A549 (cell line): Measurements from ENCODE around the gene RGSL1. TPM values are rescaled to one million over a fixed set of nuclear protein-coding genes. Genes with fewer than 3 reads are reported as not detected.

Experiments used
- ATAC-seq, 2 experiments: fragments of 200-7000 bp in 1 of 2; fragments of >200 bp in 1 of 2; cut with Nextera tagmentation in 1 of 2; cut with Tn5 transposase in 1 of 2; 3 replicates each; pipeline versions ENCODE4 v1.8.0 to v1.9.1; 2018 to 2020; ENCODE audit warnings: mild to moderate bottlenecking in 1 of 2, moderate library complexity in 1 of 2
- CTCF ChIA-PET: fragments of 300-600 bp; sonication (Branson Sonifier 250); formaldehyde crosslinking; extraction: SDS; loops from one replicate; lab custom pipeline; 2021; ENCODE audit warnings: antibody characterized with exemption, inconsistent platforms; lab: Yijun Ruan, JAX
- POLR2A ChIA-PET: fragments of 350-600 bp; formaldehyde crosslinking; extraction: SDS; loops from one replicate; lab custom pipeline; 2021; ENCODE audit warnings: antibody characterized with exemption, inconsistent platforms; lab: Yijun Ruan, JAX
- DNase-seq, 2 experiments: peaks; one replicate each; pipeline versions ENCODE4 v3.0.0 to v3.0.0-alpha.2; 2011 to 2016; ENCODE audit warnings: low read depth in 1 of 2, low spot score in 1 of 2
- FAIRE-seq: peaks from 2 replicates; lab custom pipeline; 2011; peaks lifted over from hg19 to GRCh38; lab: Jason Lieb, UNC
- H3K27ac ChIP-seq, 2 experiments: fragments of >200 bp; sonication (Bioruptor Twin); formaldehyde crosslinking; 3 replicates each; pipeline ENCODE4 v1.5.1; 2016 to 2017
- H3K4me1 ChIP-seq: fragments of >200 bp; sonication (Bioruptor Twin); formaldehyde crosslinking; 3 replicates; pipeline ENCODE4 v1.6.1; 2016
- H3K4me2 ChIP-seq: fragments of >200 bp; sonication (Bioruptor Twin); formaldehyde crosslinking; 3 replicates; pipeline ENCODE4 v1.6.1; 2016
- H3K4me3 ChIP-seq: fragments of >200 bp; sonication (Bioruptor Twin); formaldehyde crosslinking; 3 replicates; pipeline ENCODE4 v1.5.1; 2016
- H3K9me3 ChIP-seq: fragments of >200 bp; sonication (Bioruptor Twin); formaldehyde crosslinking; 3 replicates; pipeline ENCODE4 v1.6.1; 2016
- BHLHE40 ChIP-seq: IDR thresholded peaks from 2 replicates; pipeline ENCODE4 v1.6.1; 2012; ENCODE audit warnings: low read depth, low read length, inconsistent platforms
- CBX2 ChIP-seq: fragments of 200-600 bp; sonication (generic); IDR thresholded peaks from 2 replicates; pipeline ENCODE4 v1.6.1; 2016; ENCODE audit warnings: low read depth, mild to moderate bottlenecking, borderline replicate concordance
- CHD2 ChIP-seq: fragments of 150-350 bp; IDR thresholded peaks from 2 replicates; pipeline ENCODE4 v1.6.1; 2014; ENCODE audit warnings: low read length; ENCODE audit not compliant: partially characterized antibody
- FOSB ChIP-seq: fragments of 250-450 bp; sonication (Bioruptor Pico); IDR thresholded peaks from 2 replicates; pipeline ENCODE4 v1.5.0; 2020; ENCODE audit warnings: mild to moderate bottlenecking, moderate library complexity
- FOSL2 ChIP-seq, 2 experiments: fragments of 450-650 bp in 1 of 2; fragments of >200 bp in 1 of 2; sonication (Bioruptor Twin) in 1 of 2; formaldehyde crosslinking; IDR thresholded peaks; 2 replicates each; pipeline versions ENCODE4 v1.5.0 to v1.6.1; 2016 to 2020; ENCODE audit warnings: mild to moderate bottlenecking in 1 of 2, moderate library complexity in 1 of 2
- HEYL ChIP-seq: fragments of 250-450 bp; sonication (Bioruptor Pico); IDR thresholded peaks from 2 replicates; pipeline ENCODE4 v1.8.0; 2021; ENCODE audit warnings: mild to moderate bottlenecking, moderate library complexity
- HOXB13 ChIP-seq: fragments of 250-450 bp; sonication (Bioruptor Pico); IDR thresholded peaks from 2 replicates; pipeline ENCODE4 v1.5.0; 2020; ENCODE audit warnings: low read depth, mild to moderate bottlenecking, moderate library complexity
- HOXB5 ChIP-seq: fragments of 250-450 bp; sonication (Bioruptor Pico); IDR thresholded peaks from 2 replicates; pipeline ENCODE4 v1.5.0; 2020; ENCODE audit warnings: mild to moderate bottlenecking, moderate library complexity
- MAZ ChIP-seq: fragments of 150-350 bp; IDR thresholded peaks from 2 replicates; pipeline ENCODE4 v1.6.1; 2014; ENCODE audit warnings: antibody characterized with exemption, low read depth, low read length, borderline replicate concordance
- MYC ChIP-seq: IDR thresholded peaks from 2 replicates; pipeline ENCODE4 v1.6.1; 2012; ENCODE audit warnings: mild to moderate bottlenecking, inconsistent platforms, low read length, improper control_type of control experiment, borderline replicate concordance
- NPAS2 ChIP-seq: fragments of 250-450 bp; sonication (Bioruptor Pico); IDR thresholded peaks from 2 replicates; pipeline ENCODE4 v1.8.0; 2022; ENCODE audit warnings: mild to moderate bottlenecking, moderate library complexity, borderline replicate concordance
- POLR2AphosphoS2 ChIP-seq: conservative IDR thresholded peaks from 2 replicates; pipeline ENCODE4 v1.6.1; 2012; ENCODE audit warnings: low read length, improper control_type of control experiment, inconsistent platforms
- RAD21 ChIP-seq, 2 experiments: fragments of >200 bp in 1 of 2; sonication (Bioruptor Twin) in 1 of 2; formaldehyde crosslinking in 1 of 2; IDR thresholded peaks in 1 of 2; conservative IDR thresholded peaks in 1 of 2; 2 replicates in 1 of 2; 3 replicates in 1 of 2; pipeline ENCODE4 v1.6.1; 2012 to 2018; ENCODE audit warnings: inconsistent platforms in 1 of 2
- RCOR1 ChIP-seq: fragments of 150-350 bp; IDR thresholded peaks from 2 replicates; pipeline ENCODE4 v1.6.1; 2014; ENCODE audit warnings: antibody characterized with exemption, low read length, low read depth
- TFCP2L1 ChIP-seq: fragments of 250-450 bp; sonication (Bioruptor Pico); IDR thresholded peaks from 2 replicates; pipeline ENCODE4 v1.5.0; 2021; ENCODE audit warnings: mild to moderate bottlenecking
- TP53 ChIP-seq: fragments of 250-450 bp; sonication (Bioruptor Pico); IDR thresholded peaks from 2 replicates; pipeline ENCODE4 v1.5.0; 2021; ENCODE audit warnings: mild to moderate bottlenecking, moderate library complexity
- ZSCAN20 ChIP-seq: fragments of 250-450 bp; sonication (Bioruptor Pico); IDR thresholded peaks from 2 replicates; pipeline ENCODE4 v1.8.0; 2022; ENCODE audit warnings: mild to moderate bottlenecking, moderate library complexity
- WGBS: methylation state at CpG from one replicate; pipeline ENCODE4 v1.1.6; 2017; ENCODE audit errors: missing lambda C conversion rate; 5-methylcytosine and 5-hydroxymethylcytosine counted together
- polyA plus RNA-seq, 4 experiments: library from polyadenylated mRNA; depleted of rRNA in 3 of 4; stranded (reverse); fragments of >200 nt; fragmentation: RNase III in 1 of 4; extraction: RNeasy Plus Mini Kit Qiagen cat#74134 plus additional on column Dnase treatment in 1 of 4; gene quantifications; 2 replicates in 3 of 4; 3 replicates in 1 of 4; pipeline ENCODE4 v1.2.3, GENCODE V29; 2011 to 2017
- TF ChIP-seq, protein P1 (sequence below): IDR thresholded peaks from 2 replicates; pipeline ENCODE4 v1.6.1; 2012
- TF ChIP-seq, protein P2 (sequence below): fragments of >200 bp; sonication (Bioruptor Twin); formaldehyde crosslinking; IDR thresholded peaks from 3 replicates; pipeline ENCODE4 v1.5.1; 2016
- TF ChIP-seq, protein P3 (sequence below): fragments of 200-600 bp; sonication (generic); IDR thresholded peaks from 2 replicates; pipeline ENCODE4 v1.6.1; 2016; ENCODE audit warnings: antibody characterized with exemption, mild to moderate bottlenecking, moderate library complexity
- TF ChIP-seq, protein P4 (sequence below): fragments of 150-350 bp; IDR thresholded peaks from 2 replicates; pipeline ENCODE4 v1.6.1; 2014; ENCODE audit warnings: low read depth, mild to moderate bottlenecking, low read length
- TF ChIP-seq, protein P5 (sequence below): fragments of 450-650 bp; IDR thresholded peaks from 2 replicates; pipeline ENCODE4 v1.6.1; 2014; ENCODE audit warnings: antibody characterized with exemption

RGSL1 gene
- polyA plus RNA-seq, 2 of the 4 experiments (the other 2 are of a cell fraction) = not detected

DNA sequence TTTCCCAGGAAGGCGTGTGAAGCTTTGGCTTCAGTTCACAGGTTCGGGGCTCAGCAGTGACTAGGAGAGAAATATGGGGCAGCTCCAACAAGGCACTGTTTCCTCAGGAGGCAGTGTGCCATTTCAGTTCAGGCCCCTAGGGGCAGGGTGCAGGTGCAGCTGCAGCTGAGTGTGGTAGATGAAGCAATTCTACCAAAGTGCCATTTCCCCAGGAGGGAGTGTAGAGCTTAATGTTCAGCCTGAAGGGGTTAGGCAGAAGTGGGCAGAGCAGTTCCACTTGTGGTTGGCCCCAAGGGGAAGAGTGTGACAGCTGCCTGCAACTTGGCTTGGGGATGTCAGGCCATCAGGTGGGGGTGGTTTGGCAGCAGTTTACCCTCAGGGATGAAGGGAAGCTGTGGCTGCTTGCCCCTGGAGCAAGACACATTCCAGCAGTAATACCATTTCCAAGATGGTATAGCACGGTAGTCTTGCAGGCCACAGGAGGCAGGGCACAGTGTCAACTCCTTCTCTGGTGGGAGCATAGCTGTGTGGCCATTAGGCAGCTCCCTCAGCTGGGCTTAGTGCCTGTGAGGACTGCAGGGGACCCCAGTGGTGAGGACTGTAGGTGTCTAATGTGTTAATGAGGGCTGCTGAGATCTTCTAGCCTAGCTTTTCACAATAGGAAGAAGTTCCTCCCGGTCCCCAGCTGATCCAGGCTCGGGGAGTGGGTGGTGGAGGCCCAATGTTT, 34.7 kb downstream of the RGSL1 start (continued):
- no peak for TF ChIP-seq CHD2
- TF ChIP-seq FOSB (CRISPR knock-in tag) = no peak
- no peak for TF ChIP-seq TP53 (CRISPR knock-in tag)

DNA sequence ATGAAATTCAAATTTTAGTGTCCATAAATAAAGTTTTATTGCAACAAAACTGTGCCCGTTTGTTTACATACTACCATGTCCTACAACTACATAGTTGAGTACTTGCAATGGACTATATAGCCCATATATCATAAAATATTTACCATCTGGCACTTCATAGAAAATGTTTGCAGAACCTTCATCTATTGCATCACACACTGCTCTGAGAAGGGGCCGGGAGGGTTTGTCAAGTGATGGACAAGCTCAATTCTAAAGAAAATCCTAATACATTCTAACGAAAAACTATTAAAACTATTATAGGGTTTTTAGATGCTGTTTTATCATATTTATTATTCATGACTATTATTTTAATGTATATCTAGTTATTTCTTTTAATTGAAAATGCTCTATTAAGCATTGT, 35.9 kb downstream of the RGSL1 start:
- no peak for ATAC-seq
- Histone ChIP-seq H3K27ac (no peak overlapping the region), H3K9me3 (no peaks in the 10 kb centered on the region), H3K4me1 (no peaks in the 10 kb centered on the region), H3K4me3 (no peak overlapping the region), H3K4me2 (no peak overlapping the region)
- DNase-seq = no peak
- TF ChIP-seq, protein P1, sequence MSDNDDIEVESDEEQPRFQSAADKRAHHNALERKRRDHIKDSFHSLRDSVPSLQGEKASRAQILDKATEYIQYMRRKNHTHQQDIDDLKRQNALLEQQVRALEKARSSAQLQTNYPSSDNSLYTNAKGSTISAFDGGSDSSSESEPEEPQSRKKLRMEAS = no peak
- TF ChIP-seq TFCP2L1 (CRISPR knock-in tag) (no peak), MYC (no peak), NPAS2 (CRISPR knock-in tag) (no peak), BHLHE40 (no peak), HEYL (CRISPR knock-in tag) (no peak), ZSCAN20 (no peak), CHD2 (no peak), HOXB5 (CRISPR knock-in tag) (no peak), CBX2 (no peak), RAD21 (conservative IDR thresholded peaks at IDR 0.05 in 1 of 2, IDR thresholded peaks at IDR 0.05 in 1 of 2) (no peak), POLR2AphosphoS2 (no peak), FOSL2 (IDR thresholded peaks at IDR 0.05) (no peak), FOSL2 (CRISPR knock-in tag; IDR thresholded peaks at IDR 0.05) (no peak), RCOR1 (no peak), MAZ (no peak), HOXB13 (no peak)
- TF ChIP-seq, protein P2, sequence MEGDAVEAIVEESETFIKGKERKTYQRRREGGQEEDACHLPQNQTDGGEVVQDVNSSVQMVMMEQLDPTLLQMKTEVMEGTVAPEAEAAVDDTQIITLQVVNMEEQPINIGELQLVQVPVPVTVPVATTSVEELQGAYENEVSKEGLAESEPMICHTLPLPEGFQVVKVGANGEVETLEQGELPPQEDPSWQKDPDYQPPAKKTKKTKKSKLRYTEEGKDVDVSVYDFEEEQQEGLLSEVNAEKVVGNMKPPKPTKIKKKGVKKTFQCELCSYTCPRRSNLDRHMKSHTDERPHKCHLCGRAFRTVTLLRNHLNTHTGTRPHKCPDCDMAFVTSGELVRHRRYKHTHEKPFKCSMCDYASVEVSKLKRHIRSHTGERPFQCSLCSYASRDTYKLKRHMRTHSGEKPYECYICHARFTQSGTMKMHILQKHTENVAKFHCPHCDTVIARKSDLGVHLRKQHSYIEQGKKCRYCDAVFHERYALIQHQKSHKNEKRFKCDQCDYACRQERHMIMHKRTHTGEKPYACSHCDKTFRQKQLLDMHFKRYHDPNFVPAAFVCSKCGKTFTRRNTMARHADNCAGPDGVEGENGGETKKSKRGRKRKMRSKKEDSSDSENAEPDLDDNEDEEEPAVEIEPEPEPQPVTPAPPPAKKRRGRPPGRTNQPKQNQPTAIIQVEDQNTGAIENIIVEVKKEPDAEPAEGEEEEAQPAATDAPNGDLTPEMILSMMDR = no peak
- TF ChIP-seq, protein P3, sequence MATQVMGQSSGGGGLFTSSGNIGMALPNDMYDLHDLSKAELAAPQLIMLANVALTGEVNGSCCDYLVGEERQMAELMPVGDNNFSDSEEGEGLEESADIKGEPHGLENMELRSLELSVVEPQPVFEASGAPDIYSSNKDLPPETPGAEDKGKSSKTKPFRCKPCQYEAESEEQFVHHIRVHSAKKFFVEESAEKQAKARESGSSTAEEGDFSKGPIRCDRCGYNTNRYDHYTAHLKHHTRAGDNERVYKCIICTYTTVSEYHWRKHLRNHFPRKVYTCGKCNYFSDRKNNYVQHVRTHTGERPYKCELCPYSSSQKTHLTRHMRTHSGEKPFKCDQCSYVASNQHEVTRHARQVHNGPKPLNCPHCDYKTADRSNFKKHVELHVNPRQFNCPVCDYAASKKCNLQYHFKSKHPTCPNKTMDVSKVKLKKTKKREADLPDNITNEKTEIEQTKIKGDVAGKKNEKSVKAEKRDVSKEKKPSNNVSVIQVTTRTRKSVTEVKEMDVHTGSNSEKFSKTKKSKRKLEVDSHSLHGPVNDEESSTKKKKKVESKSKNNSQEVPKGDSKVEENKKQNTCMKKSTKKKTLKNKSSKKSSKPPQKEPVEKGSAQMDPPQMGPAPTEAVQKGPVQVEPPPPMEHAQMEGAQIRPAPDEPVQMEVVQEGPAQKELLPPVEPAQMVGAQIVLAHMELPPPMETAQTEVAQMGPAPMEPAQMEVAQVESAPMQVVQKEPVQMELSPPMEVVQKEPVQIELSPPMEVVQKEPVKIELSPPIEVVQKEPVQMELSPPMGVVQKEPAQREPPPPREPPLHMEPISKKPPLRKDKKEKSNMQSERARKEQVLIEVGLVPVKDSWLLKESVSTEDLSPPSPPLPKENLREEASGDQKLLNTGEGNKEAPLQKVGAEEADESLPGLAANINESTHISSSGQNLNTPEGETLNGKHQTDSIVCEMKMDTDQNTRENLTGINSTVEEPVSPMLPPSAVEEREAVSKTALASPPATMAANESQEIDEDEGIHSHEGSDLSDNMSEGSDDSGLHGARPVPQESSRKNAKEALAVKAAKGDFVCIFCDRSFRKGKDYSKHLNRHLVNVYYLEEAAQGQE = no peak
- TF ChIP-seq, protein P4, sequence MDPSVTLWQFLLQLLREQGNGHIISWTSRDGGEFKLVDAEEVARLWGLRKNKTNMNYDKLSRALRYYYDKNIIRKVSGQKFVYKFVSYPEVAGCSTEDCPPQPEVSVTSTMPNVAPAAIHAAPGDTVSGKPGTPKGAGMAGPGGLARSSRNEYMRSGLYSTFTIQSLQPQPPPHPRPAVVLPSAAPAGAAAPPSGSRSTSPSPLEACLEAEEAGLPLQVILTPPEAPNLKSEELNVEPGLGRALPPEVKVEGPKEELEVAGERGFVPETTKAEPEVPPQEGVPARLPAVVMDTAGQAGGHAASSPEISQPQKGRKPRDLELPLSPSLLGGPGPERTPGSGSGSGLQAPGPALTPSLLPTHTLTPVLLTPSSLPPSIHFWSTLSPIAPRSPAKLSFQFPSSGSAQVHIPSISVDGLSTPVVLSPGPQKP = no peak
- TF ChIP-seq, protein P5, sequence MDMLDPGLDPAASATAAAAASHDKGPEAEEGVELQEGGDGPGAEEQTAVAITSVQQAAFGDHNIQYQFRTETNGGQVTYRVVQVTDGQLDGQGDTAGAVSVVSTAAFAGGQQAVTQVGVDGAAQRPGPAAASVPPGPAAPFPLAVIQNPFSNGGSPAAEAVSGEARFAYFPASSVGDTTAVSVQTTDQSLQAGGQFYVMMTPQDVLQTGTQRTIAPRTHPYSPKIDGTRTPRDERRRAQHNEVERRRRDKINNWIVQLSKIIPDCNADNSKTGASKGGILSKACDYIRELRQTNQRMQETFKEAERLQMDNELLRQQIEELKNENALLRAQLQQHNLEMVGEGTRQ = no peak
- CTCF ChIA-PET = interaction anchor here (0.5 kb wide), 1 partner anchor 25 kb away, joined by 3 read pairs; no protein-coding TSS in a partner anchor
- no peak for FAIRE-seq
- WGBS = 20% methylated on average over 3 of the region's 3 CpGs
- POLR2A ChIA-PET = no interaction called here
